Hepatocyte (in vitro differentiated cells): Measurements from ENCODE around the gene LRRIQ1.

ENCODE experiments used
- EZH2 ChIP-seq: fragments of 200-600 bp; sonication (generic); IDR thresholded peaks from 2 replicates; pipeline ENCODE4 v1.6.1; 2016; ENCODE audit warnings: antibody characterized with exemption, mild to moderate bottlenecking, borderline replicate concordance
- EZH2phosphoT487 ChIP-seq: fragments of 200-600 bp; sonication (generic); IDR thresholded peaks from one replicate; pipeline ENCODE4 v1.6.1; 2018; ENCODE audit warnings: antibody characterized with exemption, mild to moderate bottlenecking, low read depth, moderate library complexity; ENCODE audit not compliant: unreplicated experiment, severe bottlenecking
- TF ChIP-seq, protein P1 (sequence below): fragments of 200-600 bp; sonication (generic); IDR thresholded peaks from 2 replicates; pipeline ENCODE4 v1.5.1; 2016; ENCODE audit warnings: antibody characterized with exemption, mild to moderate bottlenecking; ENCODE audit not compliant: poor library complexity

DNA sequence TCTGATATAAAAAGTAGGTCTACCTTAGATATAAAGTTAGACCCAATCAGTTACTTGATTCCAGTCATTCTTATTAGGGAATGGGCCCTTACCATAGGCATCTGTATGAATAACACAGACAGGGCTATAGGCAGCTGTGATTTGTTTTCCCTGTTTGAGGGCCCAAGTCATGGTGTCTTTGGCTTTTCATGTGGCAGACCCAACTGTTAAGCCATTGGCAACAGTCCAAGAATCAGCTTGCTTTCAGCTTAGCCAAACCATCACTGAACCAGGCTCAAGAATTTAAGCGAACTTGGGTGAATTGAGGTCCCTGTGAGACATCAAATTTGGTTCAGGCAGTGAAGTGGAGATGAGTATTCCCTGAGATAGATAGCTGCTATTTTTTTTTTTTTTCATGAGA lies 111.2 kb downstream of the LRRIQ1 start:
- TF ChIP-seq, protein P1, sequence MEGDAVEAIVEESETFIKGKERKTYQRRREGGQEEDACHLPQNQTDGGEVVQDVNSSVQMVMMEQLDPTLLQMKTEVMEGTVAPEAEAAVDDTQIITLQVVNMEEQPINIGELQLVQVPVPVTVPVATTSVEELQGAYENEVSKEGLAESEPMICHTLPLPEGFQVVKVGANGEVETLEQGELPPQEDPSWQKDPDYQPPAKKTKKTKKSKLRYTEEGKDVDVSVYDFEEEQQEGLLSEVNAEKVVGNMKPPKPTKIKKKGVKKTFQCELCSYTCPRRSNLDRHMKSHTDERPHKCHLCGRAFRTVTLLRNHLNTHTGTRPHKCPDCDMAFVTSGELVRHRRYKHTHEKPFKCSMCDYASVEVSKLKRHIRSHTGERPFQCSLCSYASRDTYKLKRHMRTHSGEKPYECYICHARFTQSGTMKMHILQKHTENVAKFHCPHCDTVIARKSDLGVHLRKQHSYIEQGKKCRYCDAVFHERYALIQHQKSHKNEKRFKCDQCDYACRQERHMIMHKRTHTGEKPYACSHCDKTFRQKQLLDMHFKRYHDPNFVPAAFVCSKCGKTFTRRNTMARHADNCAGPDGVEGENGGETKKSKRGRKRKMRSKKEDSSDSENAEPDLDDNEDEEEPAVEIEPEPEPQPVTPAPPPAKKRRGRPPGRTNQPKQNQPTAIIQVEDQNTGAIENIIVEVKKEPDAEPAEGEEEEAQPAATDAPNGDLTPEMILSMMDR: no peak
- TF ChIP-seq EZH2 (no peak), EZH2phosphoT487 (no peak)
